Smooth muscle cell (in vitro differentiated cells): ENCODE results near the gene CPZ. TPM values are rescaled to one million over a fixed set of nuclear protein-coding genes. Genes with fewer than 3 reads are reported as not detected.
A peak's percentile ranks its signal among the peaks of the same experiment; 100 is the strongest.

ENCODE experiments used
- DNase-seq: peaks from one replicate; lab custom pipeline; 2025; ENCODE audit not compliant: unreplicated experiment; lab: John Stamatoyannopoulos, UW
- H2AFZ ChIP-seq: fragments of 200-600 bp; sonication (generic); 2 replicates; pipeline ENCODE4 v1.6.0; 2016; ENCODE audit warnings: antibody characterized with exemption, low read depth, mild to moderate bottlenecking
- H3F3A ChIP-seq: fragments of 200-600 bp; sonication (generic); 2 replicates; pipeline ENCODE4 v1.6.0; 2017; ENCODE audit warnings: antibody characterized with exemption, low read depth
- H3K27ac ChIP-seq: fragments of 200-600 bp; sonication (generic); 2 replicates; pipeline ENCODE4 v1.5.1; 2016; ENCODE audit warnings: low read depth, mild to moderate bottlenecking
- H3K27me3 ChIP-seq: fragments of 200-600 bp; sonication (generic); 2 replicates; pipeline ENCODE4 v1.6.1; 2016; ENCODE audit warnings: low read depth, mild to moderate bottlenecking
- H3K36me3 ChIP-seq: fragments of 200-600 bp; sonication (generic); 2 replicates; pipeline ENCODE4 v1.5.1; 2016; ENCODE audit warnings: low read depth
- H3K4me1 ChIP-seq: fragments of 200-600 bp; sonication (generic); 2 replicates; pipeline ENCODE4 v1.5.1; 2016; ENCODE audit warnings: low read depth
- H3K4me2 ChIP-seq: fragments of 200-600 bp; sonication (generic); 2 replicates; pipeline ENCODE4 v1.6.0; 2016; ENCODE audit warnings: mild to moderate bottlenecking
- H3K4me3 ChIP-seq: fragments of 200-600 bp; sonication (generic); 2 replicates; pipeline ENCODE4 v1.5.1; 2016; ENCODE audit warnings: mild to moderate bottlenecking
- H3K79me2 ChIP-seq: fragments of 200-600 bp; sonication (generic); 2 replicates; pipeline ENCODE4 v1.6.0; 2016; ENCODE audit warnings: low read depth, mild to moderate bottlenecking
- H3K9ac ChIP-seq: fragments of 200-600 bp; sonication (generic); 2 replicates; pipeline ENCODE4 v1.6.0; 2016; ENCODE audit warnings: low read depth
- H3K9me3 ChIP-seq: fragments of 200-600 bp; sonication (generic); replicated peaks from 2 replicates; pipeline ENCODE4 v1.5.1; 2016; ENCODE audit warnings: low read depth
- H4K20me1 ChIP-seq: fragments of 200-600 bp; sonication (generic); 2 replicates; pipeline ENCODE4 v1.6.0; 2016; ENCODE audit warnings: low read depth
- CTCF ChIP-seq: fragments of 200-600 bp; sonication (generic); IDR thresholded peaks from 2 replicates; pipeline ENCODE4 v1.5.1; 2017; ENCODE audit warnings: borderline replicate concordance, mild to moderate bottlenecking, antibody characterized with exemption; ENCODE audit not compliant: insufficient read depth, poor library complexity, severe bottlenecking
- WGBS: methylation state at CpG from one replicate; pipeline ENCODE4 v1.1.7; 2016; ENCODE audit warnings: low lambda C conversion rate; 5-methylcytosine and 5-hydroxymethylcytosine counted together
- polyA plus RNA-seq: library from polyadenylated mRNA; unstranded; fragments of >200 nt; fragmentation: Nextera tagmentation; extraction: Ambion mirVana; gene quantifications from 2 replicates; pipeline ENCODE4 v1.2.1, GENCODE V29; 2016
- total RNA-seq: library from RNA; depleted of rRNA; stranded (reverse); fragments of >200 nt; gene quantifications from 2 replicates; pipeline ENCODE4 v1.2.3, GENCODE V29; 2014

Gene CPZ
- total and polyA plus RNA-seq, 2 experiments from 2014 or later = 12.0 to 35.9 TPM

GRCh38 chr4:8607603-8608481 lies 15.3 kb downstream of the CPZ start:
- H3K4me3 ChIP-seq = no peak overlapping the region
- H3K4me1 ChIP-seq = no peaks in the 10 kb centered on the region
- H3K79me2 ChIP-seq = no peaks in the 10 kb centered on the region
- H3K27me3 ChIP-seq = no peaks in the 10 kb centered on the region
- no peak overlapping the region for H3K4me2 ChIP-seq
- no peak overlapping the region for H2AFZ ChIP-seq
- peak; percentile 98 for TF ChIP-seq CTCF
- no peak for DNase-seq
- no peak overlapping the region for H3K27ac ChIP-seq
- H4K20me1 ChIP-seq = no peaks in the 10 kb centered on the region
- no peaks in the 10 kb centered on the region for H3K9me3 ChIP-seq
- no peaks in the 10 kb centered on the region for H3F3A ChIP-seq
- no peaks in the 10 kb centered on the region for H3K36me3 ChIP-seq
- WGBS = 32% methylated on average over 40 of the region's 42 CpGs
- no peak overlapping the region for H3K9ac ChIP-seq

GRCh38 chr4:8608714-8609391 lies 16.3 kb downstream of the CPZ start:
- H3K4me3 ChIP-seq = no peak overlapping the region
- H3K79me2 ChIP-seq = no peaks in the 10 kb centered on the region
- H3K4me2 ChIP-seq = no peak overlapping the region
- H3K9me3 ChIP-seq = no peaks in the 10 kb centered on the region
- H3K27ac ChIP-seq = no peak overlapping the region
- no peak overlapping the region for H3K9ac ChIP-seq
- H3F3A ChIP-seq = no peaks in the 10 kb centered on the region
- H3K4me1 ChIP-seq = no peaks in the 10 kb centered on the region
- H3K36me3 ChIP-seq = no peaks in the 10 kb centered on the region
- H4K20me1 ChIP-seq = no peaks in the 10 kb centered on the region
- DNase-seq = no peak
- WGBS = 84% methylated on average over 4 of the region's 5 CpGs
- H2AFZ ChIP-seq = no peak overlapping the region
- no peaks in the 10 kb centered on the region for H3K27me3 ChIP-seq
- no peak for TF ChIP-seq CTCF

- Histone ChIP-seq H3K9ac (no peak overlapping the region), H3K4me1 (no peaks in the 10 kb centered on the region), H3K27me3 (no peaks in the 10 kb centered on the region), H2AFZ (no peak overlapping the region), H3K36me3 (no peaks in the 10 kb centered on the region), H3K27ac (no peak overlapping the region), H3F3A (no peaks in the 10 kb centered on the region), H3K4me2 (no peak overlapping the region), H3K9me3 (no peaks in the 10 kb centered on the region), H3K79me2 (no peaks in the 10 kb centered on the region), H3K4me3 (no peak overlapping the region), H4K20me1 (no peaks in the 10 kb centered on the region)
- 88% methylated on average over 6 of the region's 6 CpGs for WGBS
- DNase-seq = no peak
- no peak for TF ChIP-seq CTCF
Measured at GRCh38 chr4:8609406-8609805, 16.8 kb downstream of the CPZ start.
